Esophagus (tissue), 2 donors: ENCODE data around the gene PHACTR2. TPM values are rescaled to one million over a fixed set of nuclear protein-coding genes. Genes with fewer than 3 reads are reported as not detected.
"Not testable (repeated sequence)": the region's sequence is repeated elsewhere in the genome, so short reads cannot be mapped to it uniquely, and the experiment has no call there.

Source experiments
- H3K27ac ChIP-seq, 2 donors: one replicate each; pipeline ENCODE4 v1.5.1; 2013; ENCODE audit warnings: low read depth in 2 of 2, mild to moderate bottlenecking in 2 of 2, inconsistent platforms in 1 of 2, low read length in 1 of 2, moderate library complexity in 1 of 2
- H3K27me3 ChIP-seq, 2 donors: one replicate each; pipeline ENCODE4 v1.6.1; 2013; ENCODE audit warnings: low read length in 2 of 2, control low read depth in 1 of 2, mild to moderate bottlenecking in 1 of 2; ENCODE audit not compliant: insufficient read depth in 2 of 2, control insufficient read depth in 1 of 2
- H3K36me3 ChIP-seq, 2 donors: one replicate each; pipeline ENCODE4 v1.6.1; 2013; ENCODE audit warnings: low read length in 1 of 2; ENCODE audit not compliant: control insufficient read depth in 2 of 2, insufficient read depth in 2 of 2
- H3K4me1 ChIP-seq, 2 donors: one replicate each; pipeline ENCODE4 v1.6.1; 2013; ENCODE audit warnings: low read length in 1 of 2; ENCODE audit not compliant: control insufficient read depth in 2 of 2, insufficient read depth in 2 of 2
- H3K4me3 ChIP-seq, 2 donors: one replicate each; pipeline ENCODE4 v1.5.1; 2013; ENCODE audit warnings: low read length in 2 of 2, mild to moderate bottlenecking in 2 of 2, low read depth in 1 of 2, moderate library complexity in 1 of 2
- H3K9me3 ChIP-seq, 2 donors: one replicate each; pipeline ENCODE4 v1.6.1; 2013; ENCODE audit warnings: mild to moderate bottlenecking in 2 of 2, low read depth in 1 of 2, low read length in 1 of 2, moderate library complexity in 1 of 2; ENCODE audit not compliant: control insufficient read depth in 2 of 2, insufficient read depth in 1 of 2
- WGBS, 2 donors: extraction: QIAGEN DNeasy Blood & Tissue Kit; methylation state at CpG; one replicate each; pipeline ENCODE4 v1.1.7; 2013; 5-methylcytosine and 5-hydroxymethylcytosine counted together
- polyA plus RNA-seq, 2 donors: library from polyadenylated mRNA; stranded (reverse); fragments of 200-250 nt; gene quantifications; one replicate each; pipeline ENCODE4 v1.2.3, GENCODE V29; 2013
- donor health status: healthy with polysubstance abuse.
- donor health status: Bipolar disorder and iron deficiency.

Gene PHACTR2
- polyA plus RNA-seq, 2 donors, result 12.3 to 13.2 TPM

DNA sequence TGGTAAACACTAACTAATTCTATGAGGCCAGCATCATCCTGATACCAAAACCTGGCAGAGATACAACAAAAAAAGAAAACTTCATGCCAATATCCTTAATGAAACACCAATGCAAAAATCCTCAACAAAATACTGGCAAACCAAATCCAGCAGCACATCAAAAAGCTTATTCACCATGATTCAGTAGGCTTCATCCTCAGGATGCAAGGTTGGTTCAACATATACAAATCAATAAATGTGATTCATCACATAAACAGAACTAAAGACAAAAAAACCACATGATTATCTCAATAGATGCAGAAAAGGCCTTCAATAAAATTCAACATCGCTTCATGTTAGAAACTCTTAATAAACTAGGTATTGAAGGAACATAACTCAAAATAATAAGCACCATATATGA is 28.4 kb upstream of the PHACTR2 start:
- H3K4me3 ChIP-seq, H3K9me3 ChIP-seq, H3K36me3 ChIP-seq, H3K4me1 ChIP-seq, H3K27ac ChIP-seq, H3K27me3 ChIP-seq: not testable (repeated sequence)
- WGBS, 2 donors, result 98 to 100% methylated on average over 1 of the region's 1 CpG

DNA sequence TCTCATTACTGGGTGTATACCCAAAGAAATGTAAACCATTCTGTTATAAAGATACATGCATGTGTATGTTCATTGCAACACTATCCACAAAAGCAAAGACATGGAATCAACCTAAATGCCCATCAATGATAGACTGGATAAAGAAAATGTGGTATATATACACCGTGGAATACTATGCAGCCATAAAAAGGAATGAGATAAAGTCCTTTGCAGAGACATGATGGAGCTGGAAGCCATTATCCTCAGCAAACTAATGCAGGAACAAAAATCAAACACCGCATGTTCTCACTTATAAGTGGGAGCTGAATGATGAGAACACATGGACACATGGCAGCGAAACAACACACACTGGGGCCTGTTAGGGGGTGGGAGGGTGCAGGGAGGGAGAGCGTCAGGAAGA is 26.4 kb upstream of the PHACTR2 start:
- H3K4me3 ChIP-seq, H3K27me3 ChIP-seq, H3K36me3 ChIP-seq, H3K9me3 ChIP-seq, H3K4me1 ChIP-seq, H3K27ac ChIP-seq: not testable (repeated sequence)
- 99% methylated on average over 4 of the region's 4 CpGs for WGBS, 2 donors

DNA sequence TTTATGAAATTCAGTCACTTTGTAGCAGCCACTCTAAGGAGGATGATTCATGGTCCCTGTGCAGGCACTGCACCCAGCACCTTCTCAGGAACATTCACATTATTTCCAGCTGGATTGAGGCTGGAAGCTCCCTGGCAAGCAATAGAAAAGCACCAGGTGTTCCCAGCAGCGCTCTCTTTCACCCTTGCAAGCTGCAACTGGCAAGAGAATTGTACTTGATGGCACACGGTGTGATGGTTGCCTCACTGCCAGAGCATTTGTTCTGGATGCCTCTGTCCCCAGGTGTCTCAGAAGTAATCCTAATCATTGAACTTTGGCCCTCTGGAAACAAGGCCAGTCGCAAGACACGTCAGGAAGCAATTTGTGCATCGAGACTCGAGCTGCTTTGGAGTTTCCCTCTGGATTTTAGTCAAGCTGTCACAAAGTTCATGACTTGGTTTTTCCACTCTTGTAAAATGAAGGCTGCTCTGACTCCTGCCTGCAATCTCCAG is 24.9 kb upstream of the PHACTR2 start:
- Histone ChIP-seq H3K27ac (peak overlapping the region in 1 of 2 donors; percentile 42), H3K4me3 (no peak overlapping the region), H3K27me3 (no peaks in the 10 kb centered on the region), H3K9me3 (peaks cover 0 to 3% of the 10 kb centered on the region in 2 donors), H3K36me3 (no peaks in the 10 kb centered on the region), H3K4me1 (peaks cover 0 to 6% of the 10 kb centered on the region in 2 donors)
- 23 to 29% methylated on average over 6 of the region's 6 CpGs for WGBS, 2 donors

DNA sequence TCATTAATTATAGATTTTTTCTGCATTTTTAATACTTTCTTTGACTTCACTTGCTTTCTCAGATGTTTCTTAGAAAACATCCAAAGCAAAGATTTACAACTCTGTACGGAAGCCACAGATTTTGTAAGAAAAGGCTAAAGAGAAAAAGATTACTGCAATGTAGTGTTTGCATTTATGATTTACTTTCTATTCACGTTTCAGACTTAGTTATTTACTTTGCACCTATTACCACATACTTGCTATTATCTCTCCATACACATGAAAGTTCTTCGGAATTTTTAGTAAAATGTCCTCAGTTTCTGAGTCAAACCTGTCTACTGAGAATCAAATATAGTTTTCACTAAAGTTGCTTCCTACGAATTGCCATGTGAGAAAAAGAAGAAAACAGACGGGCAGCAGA is 22.2 kb upstream of the PHACTR2 start:
- WGBS, 2 donors, result 79 to 82% methylated on average over 5 of the region's 5 CpGs

DNA sequence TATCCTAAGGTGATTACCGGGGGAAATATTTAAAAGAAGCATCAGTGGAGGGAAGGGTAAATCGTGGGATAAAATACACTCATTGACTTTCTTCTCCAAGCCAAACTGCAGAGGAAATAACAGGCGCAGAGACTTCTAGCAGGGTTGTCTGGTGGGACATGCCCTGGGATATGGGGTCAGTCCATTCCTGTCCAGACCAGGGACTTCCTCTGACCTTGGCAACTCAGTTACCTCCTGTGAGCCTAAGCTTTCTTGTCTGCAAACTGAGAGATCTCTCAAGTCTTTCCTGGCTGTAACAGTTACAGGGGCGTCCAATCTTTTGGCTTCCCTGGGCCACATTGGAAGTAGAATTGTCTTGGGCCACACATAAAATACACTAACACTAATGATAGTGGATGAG is 21.7 kb upstream of the PHACTR2 start:
- Histone ChIP-seq H3K9me3 (peaks cover 3% of the 10 kb centered on the region in 2 donors), H3K27me3 (no peaks in the 10 kb centered on the region), H3K36me3 (no peaks in the 10 kb centered on the region), H3K4me3 (no peak overlapping the region), H3K27ac (no peak overlapping the region), H3K4me1 (peaks cover 0 to 6% of the 10 kb centered on the region in 2 donors)
- 90 to 92% methylated on average over 4 of the region's 4 CpGs for WGBS, 2 donors

More for the DNA sequence above, 22.2 kb upstream of the PHACTR2 start:
- H3K4me3 ChIP-seq, result no peak overlapping the region
- H3K36me3 ChIP-seq, result no peaks in the 10 kb centered on the region
- peaks cover 0 to 6% of the 10 kb centered on the region in 2 donors for H3K4me1 ChIP-seq
- peaks cover 3% of the 10 kb centered on the region in 2 donors for H3K9me3 ChIP-seq
- H3K27ac ChIP-seq, result no peak overlapping the region
- no peaks in the 10 kb centered on the region for H3K27me3 ChIP-seq

DNA sequence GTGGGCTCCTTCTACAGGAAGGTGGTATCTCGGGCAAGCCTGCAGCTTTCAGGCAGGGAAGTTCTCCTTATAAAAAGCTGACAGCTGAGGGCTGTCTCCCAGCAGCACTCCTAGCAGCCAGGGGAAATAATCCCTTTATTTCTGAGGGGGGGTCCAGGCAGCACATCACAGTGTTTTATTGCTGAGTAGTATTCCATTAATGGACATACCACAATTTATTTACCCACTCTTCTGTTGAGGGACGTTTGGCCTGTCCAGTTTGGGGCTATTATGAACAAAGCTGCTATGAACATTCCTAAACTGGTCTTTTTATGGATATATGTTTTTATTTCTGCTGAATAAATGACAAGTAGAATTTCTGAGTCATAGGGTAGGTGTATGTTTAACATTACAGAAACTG is 20.0 kb upstream of the PHACTR2 start:
- Histone ChIP-seq H3K4me1 (peaks cover 0 to 3% of the 10 kb centered on the region in 2 donors), H3K4me3 (no peak overlapping the region), H3K36me3 (no peaks in the 10 kb centered on the region), H3K27me3 (no peaks in the 10 kb centered on the region), H3K9me3 (peaks cover 3% of the 10 kb centered on the region in 2 donors), H3K27ac (no peak overlapping the region)
- WGBS, 2 donors, result 84 to 87% methylated on average over 2 of the region's 2 CpGs

DNA sequence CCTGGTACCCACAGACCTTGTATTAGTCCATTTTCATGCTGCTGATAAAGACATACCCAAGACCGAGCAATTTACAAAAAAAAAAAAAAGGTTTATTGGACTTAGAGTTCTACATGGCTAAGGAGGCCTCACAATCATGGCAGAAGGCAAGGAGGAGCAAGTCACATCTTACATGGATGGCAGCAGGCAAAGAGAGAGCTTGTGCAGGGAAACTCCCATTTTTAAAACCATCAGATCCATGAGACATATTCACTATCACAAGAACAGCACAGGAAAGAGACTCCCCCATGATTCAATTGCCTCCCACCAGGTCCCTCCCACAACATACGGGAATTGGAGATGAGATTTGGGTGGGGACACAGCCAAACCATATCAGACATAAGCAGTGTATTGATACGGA is 17.6 kb upstream of the PHACTR2 start:
- H3K4me3 ChIP-seq, H3K27me3 ChIP-seq, H3K36me3 ChIP-seq, H3K4me1 ChIP-seq, H3K9me3 ChIP-seq, H3K27ac ChIP-seq: not testable (repeated sequence)
- WGBS, 2 donors, result 94 to 97% methylated on average over 3 of the region's 3 CpGs

DNA sequence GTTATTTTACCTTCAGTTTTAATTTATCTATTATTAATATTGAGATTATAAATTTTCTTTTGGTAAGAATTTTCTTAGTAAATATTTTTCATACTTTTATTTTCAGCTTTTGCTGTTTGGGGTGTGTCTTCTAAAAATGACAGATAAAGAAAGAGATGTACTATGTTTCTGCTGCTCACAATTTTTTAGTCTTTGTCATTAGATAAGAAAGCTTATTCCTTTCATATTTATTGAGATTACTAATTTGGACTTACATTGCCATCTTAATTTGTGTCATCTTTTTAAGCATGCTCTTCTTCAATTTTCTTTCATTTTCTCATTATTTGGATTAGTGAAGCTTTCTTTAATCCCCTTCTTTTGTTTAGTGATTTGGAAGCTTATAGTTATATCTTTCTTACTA is 13.6 kb upstream of the PHACTR2 start:
- H3K4me1 ChIP-seq, result no peaks in the 10 kb centered on the region
- peaks cover 0 to 3% of the 10 kb centered on the region in 2 donors for H3K9me3 ChIP-seq
- no peaks in the 10 kb centered on the region for H3K27me3 ChIP-seq
- no peak overlapping the region for H3K4me3 ChIP-seq
- no peaks in the 10 kb centered on the region for H3K36me3 ChIP-seq
- H3K27ac ChIP-seq, result no peak overlapping the region

DNA sequence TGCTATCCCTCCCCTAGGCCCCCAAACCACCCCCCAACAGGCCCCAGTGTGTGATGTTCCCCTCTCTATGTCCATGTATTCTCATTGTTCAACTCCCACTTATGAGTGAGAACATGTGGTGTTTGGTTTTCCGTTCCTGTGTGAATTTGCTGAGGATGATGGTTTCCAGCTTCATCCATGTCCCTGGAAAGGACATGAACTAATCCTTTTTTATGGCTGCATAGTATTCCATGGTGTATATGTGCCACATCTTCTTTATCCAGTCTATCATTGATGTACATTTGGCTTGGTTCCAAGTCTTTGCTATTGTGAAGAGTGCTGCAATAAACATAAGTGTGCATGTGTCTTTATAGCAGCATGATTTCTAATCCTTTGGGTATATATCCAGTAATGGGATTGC is 11.8 kb upstream of the PHACTR2 start:
- 97 to 100% methylated on average over 1 of the region's 1 CpG for WGBS, 2 donors
- not testable (repeated sequence) for H3K9me3 ChIP-seq, H3K36me3 ChIP-seq, H3K27me3 ChIP-seq, H3K4me1 ChIP-seq, H3K27ac ChIP-seq, H3K4me3 ChIP-seq

DNA sequence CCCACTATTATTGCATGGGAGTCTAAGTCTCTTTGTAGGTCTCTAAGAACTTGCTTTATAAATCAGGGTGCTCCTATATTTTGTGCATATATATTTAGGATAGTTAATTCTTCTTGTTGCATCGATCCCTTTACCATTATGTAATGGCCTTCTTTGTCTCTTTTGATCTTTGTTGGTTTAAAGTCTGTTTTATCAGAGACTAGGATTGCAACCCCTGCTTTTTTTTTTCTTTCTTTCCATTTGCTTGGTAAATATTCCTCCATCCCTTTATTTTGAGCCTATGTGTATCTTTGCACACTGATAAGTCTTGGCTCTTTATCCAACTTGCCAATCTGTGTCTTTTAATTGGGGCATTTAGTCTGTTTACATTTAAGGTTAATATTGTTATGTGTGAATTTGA is 8.3 kb upstream of the PHACTR2 start:
- H3K36me3 ChIP-seq, H3K9me3 ChIP-seq, H3K27me3 ChIP-seq, H3K27ac ChIP-seq, H3K4me1 ChIP-seq, H3K4me3 ChIP-seq: not testable (repeated sequence)
- 56 to 78% methylated on average over 1 of the region's 1 CpG for WGBS, 2 donors
